Endodermal cell (in vitro differentiated cells): ENCODE measurements around the gene VAC14. TPM values are rescaled to one million over a fixed set of nuclear protein-coding genes. Genes with fewer than 3 reads are reported as not detected.

Experiments used
- DNase-seq: peaks from one replicate; pipeline ENCODE4 v3.0.0-alpha.2; 2017
- H3K27ac ChIP-seq: 2 replicates; pipeline ENCODE4 v1.5.1; 2013; ENCODE audit warnings: mild to moderate bottlenecking, low read depth, low read length, moderate library complexity
- H3K27me3 ChIP-seq: 2 replicates; pipeline ENCODE4 v1.6.1; 2013; ENCODE audit warnings: mild to moderate bottlenecking, low read length, moderate library complexity; ENCODE audit not compliant: insufficient read depth, control insufficient read depth, poor library complexity, severe bottlenecking
- H3K36me3 ChIP-seq: 2 replicates; pipeline ENCODE4 v1.7.0; 2013; ENCODE audit warnings: mild to moderate bottlenecking, low read length, moderate library complexity; ENCODE audit not compliant: control insufficient read depth, insufficient read depth
- H3K4me1 ChIP-seq: one replicate; pipeline ENCODE4 v1.7.0; 2013; ENCODE audit warnings: low read length; ENCODE audit not compliant: control insufficient read depth, insufficient read depth
- H3K4me3 ChIP-seq: 2 replicates; pipeline ENCODE4 v1.5.1; 2013; ENCODE audit warnings: mild to moderate bottlenecking, low read length, moderate library complexity
- H3K9ac ChIP-seq: 2 replicates; pipeline ENCODE4 v1.6.1; 2013; ENCODE audit warnings: mild to moderate bottlenecking, low read length, moderate library complexity; ENCODE audit not compliant: poor library complexity, severe bottlenecking; ENCODE audit errors: extremely low read depth
- H3K9me3 ChIP-seq: 2 replicates; pipeline ENCODE4 v1.6.1; 2013; ENCODE audit warnings: mild to moderate bottlenecking, low read length, moderate library complexity; ENCODE audit not compliant: control insufficient read depth
- H3K27ac Mint-ChIP-seq: 2 replicates; pipeline ENCODE4 v1.8.0; 2020; ENCODE audit warnings: mixed read lengths
- H3K27me3 Mint-ChIP-seq: 2 replicates; pipeline ENCODE4 v1.8.0; 2021; ENCODE audit warnings: mild to moderate bottlenecking, mixed read lengths; ENCODE audit not compliant: insufficient read depth
- H3K36me3 Mint-ChIP-seq: 2 replicates; pipeline ENCODE4 v1.8.0; 2020; ENCODE audit warnings: low read depth, mixed read lengths
- H3K4me1 Mint-ChIP-seq: 2 replicates; pipeline ENCODE4 v1.8.0; 2020; ENCODE audit warnings: mixed read lengths
- H3K4me3 Mint-ChIP-seq: 2 replicates; pipeline ENCODE4 v1.8.0; 2020; ENCODE audit warnings: mild to moderate bottlenecking, moderate library complexity, mixed read lengths
- H3K9me3 Mint-ChIP-seq: 2 replicates; pipeline ENCODE4 v1.8.0; 2020; ENCODE audit warnings: mild to moderate bottlenecking, mixed read lengths
- CTCF ChIP-seq: fragments of 200-600 bp; sonication (generic); conservative IDR thresholded peaks from 2 replicates; pipeline ENCODE4 v1.5.0; 2021; ENCODE audit warnings: antibody characterized with exemption, mild to moderate bottlenecking
- WGBS, 2 experiments: methylation state at CpG; one replicate each; pipeline versions ENCODE4 v1.1.5 to v1.1.7; 2013; ENCODE audit warnings: missing lambda C conversion rate in 2 of 2, mixed read lengths in 1 of 2; ENCODE audit not compliant: insufficient coverage in 1 of 2, insufficient read length in 1 of 2; 5-methylcytosine and 5-hydroxymethylcytosine counted together
- total RNA-seq, 2 donors: library from RNA; stranded (reverse); fragmentation: NEBNext Ultra II Directional in 1 of 2; extraction: Animal tissue kit (Norgen Biotek cat#: 25700) in 1 of 2; gene quantifications; 2 replicates in 1 of 2; 3 replicates in 1 of 2; pipeline ENCODE4 v1.2.1, GENCODE V29; 2021

VAC14 gene
- total RNA-seq, 2 donors from 2014 or later, result 47.5 to 48.7 TPM

- Mint-ChIP-seq H3K4me1 (no peaks in the 10 kb centered on the region), H3K27me3 (no peaks in the 10 kb centered on the region), H3K4me3 (no peak overlapping the region), H3K27ac (no peak overlapping the region), H3K36me3 (peaks cover 26% of the 10 kb centered on the region), H3K9me3 (no peaks in the 10 kb centered on the region)
- 85 to 89% methylated on average over 3 to 4 of the region's 4 CpGs for WGBS, 2 experiments
- H3K4me1 ChIP-seq, result no peaks in the 10 kb centered on the region
- peaks cover 33% of the 10 kb centered on the region for H3K36me3 ChIP-seq
- no peak overlapping the region for H3K4me3 ChIP-seq
- H3K27me3 ChIP-seq, result no peaks in the 10 kb centered on the region
- H3K9me3 ChIP-seq, result no peaks in the 10 kb centered on the region
- no peak overlapping the region for H3K27ac ChIP-seq
- no peak for TF ChIP-seq CTCF
- DNase-seq, result no peak
- H3K9ac ChIP-seq, result no peak overlapping the region
Measured at GRCh38 chr16:70766658-70767057, 34.3 kb downstream of the VAC14 start.

DNA sequence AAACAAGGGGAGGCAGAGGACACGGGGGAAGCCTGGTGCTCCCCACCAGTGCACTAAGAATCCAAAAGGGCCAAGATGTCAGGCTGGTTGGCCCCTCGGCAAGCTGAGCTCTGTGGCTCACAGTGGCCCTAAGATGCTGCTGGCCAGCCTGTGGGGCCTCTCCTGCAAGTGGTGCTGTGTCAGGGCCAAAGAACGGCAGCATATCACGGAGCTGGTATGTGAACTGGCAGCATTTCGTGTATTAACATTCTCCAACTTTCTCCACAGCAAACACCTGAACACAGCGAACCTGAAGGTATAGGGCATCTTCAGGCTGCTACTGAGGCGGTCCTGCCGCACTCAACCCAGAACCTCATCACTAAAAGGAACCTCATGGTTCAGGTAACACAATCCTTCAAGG is 34.8 kb downstream of the VAC14 start:
- Mint-ChIP-seq H3K36me3 (peaks cover 30% of the 10 kb centered on the region), H3K27me3 (no peaks in the 10 kb centered on the region), H3K4me1 (peaks cover 2% of the 10 kb centered on the region), H3K4me3 (no peak overlapping the region), H3K27ac (no peak overlapping the region), H3K9me3 (no peaks in the 10 kb centered on the region)
- no peak for TF ChIP-seq CTCF
- no peaks in the 10 kb centered on the region for H3K4me1 ChIP-seq
- H3K9me3 ChIP-seq, result no peaks in the 10 kb centered on the region
- H3K27ac ChIP-seq, result no peak overlapping the region
- no peak overlapping the region for H3K9ac ChIP-seq
- WGBS, 2 experiments, result 82 to 95% methylated on average over 6 to 8 of the region's 8 CpGs
- no peak for DNase-seq
- peaks cover 33% of the 10 kb centered on the region for H3K36me3 ChIP-seq
- no peaks in the 10 kb centered on the region for H3K27me3 ChIP-seq
- H3K4me3 ChIP-seq, result no peak overlapping the region

GRCh38 chr16:70765491-70765890 is 35.5 kb downstream of the VAC14 start:
- no peak overlapping the region for H3K4me3 Mint-ChIP-seq
- H3K27me3 Mint-ChIP-seq, result no peaks in the 10 kb centered on the region
- no peaks in the 10 kb centered on the region for H3K27me3 ChIP-seq
- H3K9ac ChIP-seq, result no peak overlapping the region
- H3K36me3 Mint-ChIP-seq, result peaks cover 33% of the 10 kb centered on the region
- H3K36me3 ChIP-seq, result peaks cover 28% of the 10 kb centered on the region
- H3K9me3 Mint-ChIP-seq, result no peaks in the 10 kb centered on the region
- no peak for TF ChIP-seq CTCF
- H3K9me3 ChIP-seq, result no peaks in the 10 kb centered on the region
- H3K27ac ChIP-seq, result no peak overlapping the region
- peaks cover 2% of the 10 kb centered on the region for H3K4me1 Mint-ChIP-seq
- H3K4me3 ChIP-seq, result no peak overlapping the region
- H3K4me1 ChIP-seq, result no peaks in the 10 kb centered on the region
- no peak for DNase-seq
- H3K27ac Mint-ChIP-seq, result no peak overlapping the region
- 91 to 98% methylated on average over 7 to 8 of the region's 8 CpGs for WGBS, 2 experiments
